ENCODE results near the gene PSAP. TPM values are rescaled to one million over a fixed set of nuclear protein-coding genes. Genes with fewer than 3 reads are reported as not detected.
A peak's percentile ranks its signal among the peaks of the same experiment; 100 is the strongest.

Gene PSAP
- polyA plus RNA-seq, 1 donor from 2014 or later, result 651 TPM

DNA sequence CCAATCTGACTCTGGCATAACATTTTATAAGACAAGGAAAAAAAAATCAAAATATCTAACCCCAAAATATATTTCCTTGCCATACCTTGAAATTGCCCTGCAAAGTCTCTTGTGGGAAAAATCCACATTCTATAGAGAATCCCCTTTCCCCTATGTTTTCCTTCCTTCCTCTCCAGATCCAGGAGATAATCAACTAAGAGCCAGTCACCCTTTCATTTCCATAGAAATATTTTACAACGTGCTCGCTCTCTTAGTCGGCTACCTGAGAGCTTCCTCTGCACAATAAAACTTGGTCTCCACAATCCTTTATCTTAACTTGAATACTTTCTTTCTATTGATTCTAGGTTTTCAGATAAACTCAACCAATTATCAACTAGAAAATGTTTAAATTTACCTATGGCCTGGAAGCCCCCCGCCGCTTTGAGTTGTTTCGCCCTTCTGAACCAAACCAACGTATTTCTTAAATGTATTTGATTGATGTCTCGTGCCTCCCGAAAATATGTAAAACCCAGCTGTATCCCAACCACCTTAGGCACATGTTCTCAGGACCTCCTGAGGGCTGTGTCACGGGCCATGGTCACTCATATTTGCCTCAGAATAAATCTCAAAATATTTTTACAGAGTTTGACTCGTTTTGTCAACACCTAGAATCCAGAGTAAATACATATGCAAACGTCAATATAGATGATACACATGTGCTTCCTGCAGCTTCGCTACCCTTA, 869 bp downstream of the PSAP start:
- Histone ChIP-seq H2AFZ (ENCODE audit: low read depth, low read length) (peak overlapping the region; percentile 76), H3K27me3 (ENCODE audit: insufficient read depth, low read depth, low read length) (no peaks in the 10 kb centered on the region), H3F3A (ENCODE audit: insufficient read depth, low read length, poor library complexity, severe bottlenecking) (peaks cover 3% of the 10 kb centered on the region), H3K9ac (ENCODE audit: low read length) (peak overlapping the region; percentile 98), H3K79me2 (replicated peaks; ENCODE audit: insufficient read depth, low read length) (peaks cover 58% of the 10 kb centered on the region), H3K4me3 (ENCODE audit: low read length) (peak overlapping the region; percentile 100), H3K9me3 (ENCODE audit: low read length) (no peaks in the 10 kb centered on the region), H3K36me3 (ENCODE audit: insufficient read depth, low read length) (no peaks in the 10 kb centered on the region), H3K9me2 (ENCODE audit: insufficient read depth, low read length) (no peaks in the 10 kb centered on the region), H4K20me1 (ENCODE audit: insufficient read depth) (peaks cover 6% of the 10 kb centered on the region), H3K27ac (ENCODE audit: low read length) (peak overlapping the region; percentile 98), H3K4me2 (ENCODE audit: low read length) (peak overlapping the region; percentile 86)
- TF ChIP-seq EP300 (conservative IDR thresholded peaks at IDR 0.05; ENCODE audit: poor library complexity, severe bottlenecking) (no peak), MXI1 (conservative IDR thresholded peaks at IDR 0.05; ENCODE audit: poor library complexity, severe bottlenecking) (no peak), POLR2AphosphoS5 (IDR thresholded peaks at IDR 0.05) (no peak), EZH2 (IDR thresholded peaks at IDR 0.05; ENCODE audit: borderline replicate concordance, insufficient read depth, low read length, poor library complexity, severe bottlenecking) (no peak), SMC3 (conservative IDR thresholded peaks at IDR 0.05; ENCODE audit: poor library complexity) (no peak), TAF1 (IDR thresholded peaks at IDR 0.05; ENCODE audit: low read depth) (no peak), REST (IDR thresholded peaks at IDR 0.05; ENCODE audit: borderline replicate concordance) (no peak), RAD21 (conservative IDR thresholded peaks at IDR 0.05) (no peak)
- TF ChIP-seq, protein P1, sequence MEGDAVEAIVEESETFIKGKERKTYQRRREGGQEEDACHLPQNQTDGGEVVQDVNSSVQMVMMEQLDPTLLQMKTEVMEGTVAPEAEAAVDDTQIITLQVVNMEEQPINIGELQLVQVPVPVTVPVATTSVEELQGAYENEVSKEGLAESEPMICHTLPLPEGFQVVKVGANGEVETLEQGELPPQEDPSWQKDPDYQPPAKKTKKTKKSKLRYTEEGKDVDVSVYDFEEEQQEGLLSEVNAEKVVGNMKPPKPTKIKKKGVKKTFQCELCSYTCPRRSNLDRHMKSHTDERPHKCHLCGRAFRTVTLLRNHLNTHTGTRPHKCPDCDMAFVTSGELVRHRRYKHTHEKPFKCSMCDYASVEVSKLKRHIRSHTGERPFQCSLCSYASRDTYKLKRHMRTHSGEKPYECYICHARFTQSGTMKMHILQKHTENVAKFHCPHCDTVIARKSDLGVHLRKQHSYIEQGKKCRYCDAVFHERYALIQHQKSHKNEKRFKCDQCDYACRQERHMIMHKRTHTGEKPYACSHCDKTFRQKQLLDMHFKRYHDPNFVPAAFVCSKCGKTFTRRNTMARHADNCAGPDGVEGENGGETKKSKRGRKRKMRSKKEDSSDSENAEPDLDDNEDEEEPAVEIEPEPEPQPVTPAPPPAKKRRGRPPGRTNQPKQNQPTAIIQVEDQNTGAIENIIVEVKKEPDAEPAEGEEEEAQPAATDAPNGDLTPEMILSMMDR (IDR thresholded peaks at IDR 0.05; ENCODE audit: poor library complexity, severe bottlenecking), result no peak

- H3K9ac ChIP-seq (ENCODE audit: low read length), result peak overlapping the region; percentile 98
- H3K27ac ChIP-seq (ENCODE audit: low read length), result peak overlapping the region; percentile 98
- TF ChIP-seq MXI1 (conservative IDR thresholded peaks at IDR 0.05; ENCODE audit: poor library complexity, severe bottlenecking) (no peak), POLR2AphosphoS5 (IDR thresholded peaks at IDR 0.05) (no peak)
- no peak overlapping the region for H2AFZ ChIP-seq (ENCODE audit: low read depth, low read length)
- H3K4me3 ChIP-seq (ENCODE audit: low read length), result peak overlapping the region; percentile 100
- H3K9me2 ChIP-seq (ENCODE audit: insufficient read depth, low read length), result no peaks in the 10 kb centered on the region
- peak overlapping the region; percentile 86 for H3K4me2 ChIP-seq (ENCODE audit: low read length)
- H3K9me3 ChIP-seq (ENCODE audit: low read length), result no peaks in the 10 kb centered on the region
- peaks cover 6% of the 10 kb centered on the region for H4K20me1 ChIP-seq (ENCODE audit: insufficient read depth)
- H3F3A ChIP-seq (ENCODE audit: insufficient read depth, low read length, poor library complexity, severe bottlenecking), result peaks cover 3% of the 10 kb centered on the region
- H3K36me3 ChIP-seq (ENCODE audit: insufficient read depth, low read length), result no peaks in the 10 kb centered on the region
- H3K27me3 ChIP-seq (ENCODE audit: insufficient read depth, low read depth, low read length), result no peaks in the 10 kb centered on the region
- H3K79me2 ChIP-seq (replicated peaks; ENCODE audit: insufficient read depth, low read length), result peaks cover 65% of the 10 kb centered on the region
Measured at GRCh38 chr10:71849461-71849908, 1.6 kb downstream of the PSAP start.

Measured in neural cell (in vitro differentiated cells).